H1 (cell line): Measurements from ENCODE around the gene PVALB. TPM values are rescaled to one million over a fixed set of nuclear protein-coding genes. Genes with fewer than 3 reads are reported as not detected.

Experiments
- CTCF ChIA-PET: fragments of 300-600 bp; sonication (Branson Sonifier 250); formaldehyde crosslinking; loops from one replicate; lab custom pipeline; 2021; ENCODE audit not compliant: partially characterized antibody; lab: Charles Lee
- POLR2A ChIA-PET: fragments of 300-600 bp; sonication (Branson Sonifier 250); formaldehyde crosslinking; loops from one replicate; lab custom pipeline; 2021; ENCODE audit warnings: inconsistent platforms; ENCODE audit not compliant: partially characterized antibody; lab: Charles Lee
- DNase-seq, 2 experiments: peaks; one replicate each; pipeline versions ENCODE4 v3.0.0 to v3.0.0-alpha.2; 2010 to 2022; ENCODE audit warnings: low spot score in 2 of 2, low read depth in 1 of 2, mixed read lengths in 1 of 2
- FAIRE-seq: peaks from 2 replicates; lab custom pipeline; 2011; peaks lifted over from hg19 to GRCh38; lab: Jason Lieb, UNC
- H2AFZ ChIP-seq: 2 replicates; pipeline ENCODE4 v1.8.1; 2012; ENCODE audit warnings: low read length, inconsistent platforms
- H2AK5ac ChIP-seq: 2 replicates; pipeline ENCODE4 v1.6.1; 2013; ENCODE audit warnings: low read depth, low read length
- H2BK120ac ChIP-seq: replicated peaks from 2 replicates; pipeline ENCODE3; 2013; ENCODE audit warnings: low read depth, low read length, inconsistent platforms
- H2BK12ac ChIP-seq: 2 replicates; pipeline ENCODE4 v1.6.1; 2013; ENCODE audit warnings: low read depth, low read length
- H2BK15ac ChIP-seq: 2 replicates; pipeline ENCODE4 v1.6.1; 2013; ENCODE audit warnings: low read length
- H2BK20ac ChIP-seq: 2 replicates; pipeline ENCODE4 v1.6.1; 2013; ENCODE audit warnings: low read length
- H2BK5ac ChIP-seq: 2 replicates; pipeline ENCODE4 v1.6.1; 2013; ENCODE audit warnings: low read depth, low read length
- H3K14ac ChIP-seq: 2 replicates; pipeline ENCODE4 v1.6.1; 2013; ENCODE audit warnings: inconsistent platforms; ENCODE audit not compliant: insufficient read length
- H3K18ac ChIP-seq: 2 replicates; pipeline ENCODE4 v1.6.1; 2013; ENCODE audit warnings: low read length; ENCODE audit errors: extremely low read depth
- H3K23ac ChIP-seq: 2 replicates; pipeline ENCODE4 v1.6.1; 2013; ENCODE audit warnings: inconsistent platforms; ENCODE audit not compliant: insufficient read length
- H3K23me2 ChIP-seq: 2 replicates; pipeline ENCODE4 v1.6.1; 2013; ENCODE audit warnings: low read depth, low read length
- H3K27ac ChIP-seq: 2 replicates; pipeline ENCODE4 v1.6.1; 2011; ENCODE audit warnings: low read depth, low read length, inconsistent platforms
- H3K27me3 ChIP-seq, 4 experiments: replicated peaks in 1 of 4; 1 replicate in 1 of 4; 2 replicates in 3 of 4; pipeline versions ENCODE4 v1.6.1 to v1.8.1; 2011 to 2013; ENCODE audit warnings: low read length in 3 of 4, mild to moderate bottlenecking in 3 of 4, inconsistent platforms in 2 of 4, mixed read lengths in 2 of 4, moderate library complexity in 1 of 4; ENCODE audit not compliant: control insufficient read depth in 3 of 4, insufficient read depth in 3 of 4; ENCODE audit errors: extremely low read depth in 1 of 4
- H3K36me3 ChIP-seq, 4 experiments: 2 replicates each; pipeline versions ENCODE4 v1.6.1 to v1.8.1; 2011 to 2013; ENCODE audit warnings: mild to moderate bottlenecking in 4 of 4, low read length in 3 of 4, moderate library complexity in 2 of 4, control low read depth in 1 of 4, inconsistent platforms in 1 of 4; ENCODE audit not compliant: insufficient read depth in 4 of 4, control insufficient read depth in 2 of 4
- H3K4ac ChIP-seq: replicated peaks from 2 replicates; pipeline ENCODE3; 2013; ENCODE audit warnings: low read length, low read depth, mixed read lengths, inconsistent platforms; ENCODE audit not compliant: insufficient read length
- H3K4me1 ChIP-seq, 4 experiments: replicated peaks in 1 of 4; 1 replicate in 1 of 4; 2 replicates in 3 of 4; pipeline versions ENCODE4 v1.6.1 to v1.8.1; 2011 to 2013; ENCODE audit warnings: low read length in 3 of 4, inconsistent platforms in 2 of 4, mixed read lengths in 1 of 4; ENCODE audit not compliant: insufficient read depth in 4 of 4, control insufficient read depth in 3 of 4
- H3K4me2 ChIP-seq, 2 experiments: 2 replicates each; pipeline versions ENCODE4 v1.6.1 to v1.8.1; 2011 to 2013; ENCODE audit warnings: low read depth in 2 of 2, low read length in 2 of 2, control low read depth in 1 of 2, inconsistent platforms in 1 of 2, mild to moderate bottlenecking in 1 of 2; ENCODE audit not compliant: insufficient read depth in 1 of 2
- H3K4me3 ChIP-seq, 4 experiments: fragments of 200-600, 300-600 bp in 1 of 4; sonication (generic), shearing (Covaris generic), sonication (Bioruptor Twin) in 1 of 4; 2 replicates each; pipeline versions ENCODE4 v1.5.1 to v1.8.1; 2011 to 2016; ENCODE audit warnings: low read length in 4 of 4, low read depth in 3 of 4, control low read depth in 2 of 4, inconsistent platforms in 2 of 4, mild to moderate bottlenecking in 2 of 4, mixed read lengths in 1 of 4, moderate library complexity in 1 of 4; ENCODE audit not compliant: insufficient read depth in 2 of 4; ENCODE audit errors: extremely low read depth in 1 of 4
- H3K56ac ChIP-seq: replicated peaks from 2 replicates; pipeline ENCODE3; 2013; ENCODE audit warnings: low read depth, mild to moderate bottlenecking, mixed read lengths, low read length, inconsistent platforms; ENCODE audit not compliant: insufficient read length
- H3K79me1 ChIP-seq: 2 replicates; pipeline ENCODE4 v1.6.1; 2013; ENCODE audit warnings: low read depth, low read length, control low read depth
- H3K79me2 ChIP-seq, 2 experiments: 2 replicates each; pipeline versions ENCODE4 v1.6.1 to v1.8.1; 2012 to 2013; ENCODE audit warnings: low read length in 2 of 2, mild to moderate bottlenecking in 2 of 2, inconsistent platforms in 1 of 2; ENCODE audit not compliant: insufficient read depth in 2 of 2, control insufficient read depth in 1 of 2
- H3K9ac ChIP-seq, 4 experiments: replicated peaks in 1 of 4; 1 replicate in 1 of 4; 2 replicates in 3 of 4; pipeline versions ENCODE4 v1.6.1 to v1.8.1; 2011 to 2013; ENCODE audit warnings: low read depth in 3 of 4, low read length in 3 of 4, control low read depth in 2 of 4, mild to moderate bottlenecking in 2 of 4, moderate library complexity in 2 of 4, inconsistent platforms in 1 of 4; ENCODE audit errors: extremely low read depth in 1 of 4
- H3K9me3 ChIP-seq, 2 experiments: 2 replicates each; pipeline versions ENCODE4 v1.6.1 to v1.8.1; 2012 to 2013; ENCODE audit warnings: mild to moderate bottlenecking in 2 of 2, moderate library complexity in 2 of 2, control low read depth in 1 of 2, inconsistent platforms in 1 of 2, low read depth in 1 of 2, low read length in 1 of 2, mixed read lengths in 1 of 2; ENCODE audit not compliant: insufficient read depth in 2 of 2
- H4K20me1 ChIP-seq, 2 experiments: replicated peaks in 1 of 2; 2 replicates each; pipeline versions ENCODE3 to v1.8.1; 2011 to 2013; ENCODE audit warnings: inconsistent platforms in 2 of 2, low read length in 2 of 2, mild to moderate bottlenecking in 1 of 2; ENCODE audit not compliant: insufficient read depth in 2 of 2, control insufficient read depth in 1 of 2
- H4K5ac ChIP-seq: 2 replicates; pipeline ENCODE4 v1.6.1; 2013; ENCODE audit warnings: low read length, low read depth, mixed read lengths, inconsistent platforms; ENCODE audit not compliant: insufficient read length
- H4K8ac ChIP-seq: 2 replicates; pipeline ENCODE4 v1.8.0; 2013; ENCODE audit warnings: mild to moderate bottlenecking, moderate library complexity, low read length, inconsistent platforms; ENCODE audit not compliant: insufficient read depth; ENCODE audit errors: extremely low read depth
- H4K91ac ChIP-seq: replicated peaks from 2 replicates; pipeline ENCODE3; 2013; ENCODE audit warnings: low read length, mixed read lengths, inconsistent platforms; ENCODE audit not compliant: insufficient read length
- BACH1 ChIP-seq: IDR thresholded peaks from 2 replicates; pipeline ENCODE4 v1.6.1; 2012; ENCODE audit warnings: low read length, improper control_type of control experiment
- BCL11A ChIP-seq, 2 experiments: IDR thresholded peaks; one replicate each; pipeline ENCODE4 v1.6.1; 2011; ENCODE audit warnings: low read depth in 2 of 2, low read length in 2 of 2, mild to moderate bottlenecking in 2 of 2
- CTBP2 ChIP-seq: IDR thresholded peaks from 2 replicates; pipeline ENCODE4 v1.7.0; 2011; ENCODE audit warnings: borderline replicate concordance, mild to moderate bottlenecking, moderate library complexity, mixed read lengths, low read length; ENCODE audit not compliant: insufficient read depth, insufficient read length
- KDM4A ChIP-seq: IDR thresholded peaks from one replicate; pipeline ENCODE4 v1.7.1; 2012; ENCODE audit warnings: low read depth, mild to moderate bottlenecking, moderate library complexity, low read length, inconsistent platforms; ENCODE audit not compliant: severe bottlenecking
- NANOG ChIP-seq: IDR thresholded peaks from 2 replicates; pipeline ENCODE4 v1.6.1; 2011; ENCODE audit warnings: low read length, low read depth, mild to moderate bottlenecking, inconsistent platforms; ENCODE audit not compliant: insufficient read depth, poor library complexity, severe bottlenecking
- POLR2AphosphoS5 ChIP-seq: IDR thresholded peaks from 2 replicates; pipeline ENCODE4 v1.6.1; 2011; ENCODE audit warnings: low read depth, low read length
- POU5F1 ChIP-seq: IDR thresholded peaks from 2 replicates; pipeline ENCODE4 v1.6.1; 2011; ENCODE audit warnings: low read depth, mild to moderate bottlenecking, low read length, moderate library complexity
- SIRT6 ChIP-seq: IDR thresholded peaks from one replicate; pipeline ENCODE4 v1.7.1; 2012; ENCODE audit warnings: low read length, inconsistent platforms
- TAF1 ChIP-seq: IDR thresholded peaks from 2 replicates; pipeline ENCODE4 v1.6.1; 2011; ENCODE audit warnings: mild to moderate bottlenecking, low read depth, low read length
- TEAD4 ChIP-seq: IDR thresholded peaks from 2 replicates; pipeline ENCODE4 v1.6.1; 2012; ENCODE audit warnings: low read depth, low read length, inconsistent platforms, mixed read lengths
- YY1 ChIP-seq: IDR thresholded peaks from 2 replicates; pipeline ENCODE4 v1.6.1; 2011; ENCODE audit warnings: low read depth, mild to moderate bottlenecking, low read length
- WGBS, 2 experiments: shearing (Covaris generic) in 1 of 2; methylation state at CpG; one replicate each; pipeline versions ENCODE4 v1.1.6 to v1.1.7; 2013 to 2015; ENCODE audit warnings: low lambda C conversion rate in 2 of 2, mixed read lengths in 2 of 2, inconsistent platforms in 1 of 2, low coverage in 1 of 2, missing lambda C conversion rate in 1 of 2; ENCODE audit not compliant: insufficient replicate concordance in 2 of 2, insufficient coverage in 1 of 2, insufficient read length in 1 of 2; ENCODE audit errors: extremely low coverage in 1 of 2, missing lambda C conversion rate in 1 of 2; 5-methylcytosine and 5-hydroxymethylcytosine counted together
- polyA plus RNA-seq, 7 experiments: library from polyadenylated mRNA; depleted of rRNA in 3 of 7; stranded (reverse) in 5 of 7; unstranded in 2 of 7; fragments of >200 nt in 5 of 7; fragments of 200-250 nt in 2 of 7; gene quantifications; 1 replicate in 5 of 7; 2 replicates in 1 of 7; 4 replicates in 1 of 7; pipeline versions ENCODE4 v1.2.1 to v1.2.3, GENCODE V29; 2011 to 2013; ENCODE audit warnings: missing spikeins in 2 of 7, mixed read lengths in 2 of 7
- total RNA-seq: library from RNA; stranded (reverse); fragmentation: NEBNext Ultra II Directional; extraction: Animal tissue kit (Norgen Biotek cat#: 25700); gene quantifications from 2 replicates; pipeline ENCODE4 v1.2.1, GENCODE V29; 2021

Gene PVALB
- total and polyA plus RNA-seq, 2 of the 8 experiments (the other 6 are each of a cell fraction or from before 2014, with no cell fraction given), result 1.7 to 5.4 TPM

DNA sequence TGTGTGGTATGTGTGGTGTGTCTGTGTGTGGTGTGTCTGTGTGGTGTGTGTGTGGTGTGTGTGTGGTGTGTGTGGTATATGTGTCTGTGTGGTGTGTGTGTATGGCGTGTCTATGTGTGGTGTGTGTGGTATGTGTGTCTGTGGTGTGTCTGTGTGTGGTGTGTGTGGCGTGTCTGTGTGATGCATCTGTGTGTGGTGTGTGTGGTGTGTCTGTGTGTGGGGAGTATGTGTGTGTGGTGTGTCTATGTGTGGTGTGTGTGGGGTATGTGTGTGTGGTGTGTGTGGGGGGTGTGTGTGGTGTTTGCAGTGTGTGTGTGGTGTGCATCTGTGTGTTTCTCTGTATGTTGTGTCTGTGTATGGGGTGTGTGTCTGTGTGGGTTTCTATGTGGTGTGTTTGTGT, 7.8 kb upstream of the PVALB start:
- POLR2A ChIA-PET, result no interaction called here
- H4K20me1 ChIP-seq, result peaks cover 0 to 6% of the 10 kb centered on the region in 2 experiments

More for the DNA sequence above, 7.8 kb upstream of the PVALB start:
- H3K23me2 ChIP-seq, result peaks cover 10% of the 10 kb centered on the region; the same call in 1 of the 2 replicates
- H2BK120ac ChIP-seq, result no peak overlapping the region
- no peaks in the 10 kb centered on the region; a peak in 2 of 7 replicates for H3K27me3 ChIP-seq
- peak overlapping the region; percentile 99 for H2BK12ac ChIP-seq
- no peak overlapping the region for H3K27ac ChIP-seq
- H3K9ac ChIP-seq, result peak overlapping the region in 1 of 4 experiments; percentile 8; a peak in 2 of 7 replicates
- H4K8ac ChIP-seq, result no peak overlapping the region; the same call in 1 of the 2 replicates
- no peak overlapping the region for H3K4me2 ChIP-seq
- H3K56ac ChIP-seq, result peak overlapping the region; percentile 99
- H2AK5ac ChIP-seq, result peak overlapping the region; percentile 77; the same call in 1 of the 2 replicates
- no peak overlapping the region for H2AFZ ChIP-seq
- no peak overlapping the region for H3K14ac ChIP-seq
- H3K4me3 ChIP-seq, result no peak overlapping the region
- DNase-seq (no peak), FAIRE-seq (no peak)
- H4K91ac ChIP-seq, result peak overlapping the region; percentile 68
- no peak overlapping the region for H4K5ac ChIP-seq
- no peak overlapping the region for H3K18ac ChIP-seq
- peak overlapping the region; percentile 45 for H3K4ac ChIP-seq
- WGBS, 2 experiments, result 83% methylated on average over 2 of the region's 2 CpGs; no CpG with 5 or more reads in 1 of the 2 experiments
- peak overlapping the region; percentile 91 for H2BK20ac ChIP-seq
- H3K79me1 ChIP-seq, result no peaks in the 10 kb centered on the region
- no peaks in the 10 kb centered on the region for H3K79me2 ChIP-seq
- peaks cover 0 to 11% (median 6%) of the 10 kb centered on the region in 4 experiments; a peak in 6 of 7 replicates for H3K4me1 ChIP-seq
- CTCF ChIA-PET, result interaction anchor here (0.7 kb wide), 1 partner anchor 29 kb away, joined by 3 read pairs; no protein-coding TSS in a partner anchor
- TF ChIP-seq YY1, result no peak
- TF ChIP-seq SIRT6, result no peak
- no peak for TF ChIP-seq TEAD4
- no peak for TF ChIP-seq NANOG
- TF ChIP-seq KDM4A, result no peak
- no peak for TF ChIP-seq POLR2AphosphoS5
- TF ChIP-seq BCL11A (IDR thresholded peaks at IDR 0.05; ENCODE audit: low read depth in 2 of 2, low read length in 2 of 2), result no peak
- no peak for TF ChIP-seq CTBP2
- TF ChIP-seq POU5F1, result no peak
- no peak for TF ChIP-seq TAF1
- no peak for TF ChIP-seq BACH1
- peak overlapping the region; percentile 73 for H2BK5ac ChIP-seq
- H3K23ac ChIP-seq, result no peak overlapping the region
- no peaks in the 10 kb centered on the region for H3K9me3 ChIP-seq
- H2BK15ac ChIP-seq, result peak overlapping the region; percentile 94
- no peaks in the 10 kb centered on the region for H3K36me3 ChIP-seq
